HG03108 (cell line): Measurements from ENCODE around the gene SETD5.

ENCODE experiments used
- ATAC-seq: cut with Tn5 transposase; IDR thresholded peaks from one replicate; pipeline ENCODE4 v1.9.1; 2021; ENCODE audit warnings: moderate library complexity; ENCODE audit not compliant: unreplicated experiment

Gene SETD5

GRCh38 chr3:9406856-9407626 lies 9.6 kb downstream of the SETD5 start:
- ATAC-seq = no peak

GRCh38 chr3:9408061-9408460 lies 10.6 kb downstream of the SETD5 start:
- ATAC-seq = no peak

- no peak for ATAC-seq
Observed at GRCh38 chr3:9408546-9408945, 11.1 kb downstream of the SETD5 start.

DNA sequence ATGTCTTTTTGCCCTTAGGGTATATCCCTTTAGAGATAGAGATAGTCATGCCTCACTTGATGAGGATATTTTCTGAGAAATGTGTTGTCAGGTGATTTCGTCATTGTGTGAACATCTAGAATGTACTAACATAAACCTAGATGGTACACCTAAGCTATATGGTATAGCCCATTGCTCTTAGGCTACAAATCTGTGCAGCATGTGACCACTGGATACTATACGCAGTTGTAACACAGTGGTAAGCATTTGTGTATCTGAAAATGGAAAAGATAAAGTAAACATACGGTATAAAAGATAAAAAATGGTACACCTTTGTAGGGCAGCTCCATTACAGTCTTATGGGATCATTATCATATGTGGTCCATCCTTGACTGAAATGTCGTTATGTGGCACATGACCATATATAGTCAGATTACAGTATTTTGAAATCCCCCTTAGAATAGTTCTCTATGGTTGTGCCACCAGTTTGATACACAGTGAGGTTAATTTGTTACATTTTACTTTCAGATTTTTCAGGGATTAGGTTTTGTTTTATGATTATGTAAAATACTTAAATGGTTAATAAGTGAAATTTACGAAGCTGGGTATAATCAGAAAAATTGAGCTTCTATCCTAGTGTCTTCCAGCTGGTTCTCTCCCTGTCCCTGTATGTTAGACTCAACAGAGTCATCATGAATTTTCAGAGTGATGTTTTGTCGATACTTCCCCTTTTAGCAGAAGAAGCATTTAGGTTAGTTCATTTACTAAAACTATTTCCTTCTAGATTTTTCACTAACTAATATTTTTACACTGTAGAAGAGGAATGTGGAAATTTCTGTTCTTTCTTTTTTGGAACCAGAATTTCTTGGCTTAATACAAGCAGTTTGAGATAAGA lies 12.8 kb downstream of the SETD5 start:
- no peak for ATAC-seq

GRCh38 chr3:9411302-9411701 lies 13.9 kb downstream of the SETD5 start:
- ATAC-seq = no peak

GRCh38 chr3:9412293-9412692 lies 14.9 kb downstream of the SETD5 start:
- no peak for ATAC-seq

DNA sequence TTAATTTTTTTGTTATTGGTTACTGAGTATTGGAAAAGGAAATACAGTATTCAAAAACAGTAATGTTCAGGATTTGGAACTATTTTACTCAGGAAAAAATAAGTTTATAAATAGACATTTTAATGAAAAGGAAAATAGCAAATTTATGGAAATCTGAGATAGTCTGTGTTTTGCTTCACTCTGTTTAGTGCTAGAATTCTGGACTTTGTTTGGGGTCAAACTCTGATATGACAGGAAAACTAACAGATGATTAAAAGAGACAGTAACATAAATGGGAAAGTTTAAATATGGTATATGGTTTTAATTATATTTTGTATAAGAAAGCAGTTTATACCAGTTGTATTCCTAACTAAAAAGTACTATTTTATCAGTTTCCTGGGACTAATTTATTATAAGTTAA lies 17.4 kb downstream of the SETD5 start:
- no peak for ATAC-seq

DNA sequence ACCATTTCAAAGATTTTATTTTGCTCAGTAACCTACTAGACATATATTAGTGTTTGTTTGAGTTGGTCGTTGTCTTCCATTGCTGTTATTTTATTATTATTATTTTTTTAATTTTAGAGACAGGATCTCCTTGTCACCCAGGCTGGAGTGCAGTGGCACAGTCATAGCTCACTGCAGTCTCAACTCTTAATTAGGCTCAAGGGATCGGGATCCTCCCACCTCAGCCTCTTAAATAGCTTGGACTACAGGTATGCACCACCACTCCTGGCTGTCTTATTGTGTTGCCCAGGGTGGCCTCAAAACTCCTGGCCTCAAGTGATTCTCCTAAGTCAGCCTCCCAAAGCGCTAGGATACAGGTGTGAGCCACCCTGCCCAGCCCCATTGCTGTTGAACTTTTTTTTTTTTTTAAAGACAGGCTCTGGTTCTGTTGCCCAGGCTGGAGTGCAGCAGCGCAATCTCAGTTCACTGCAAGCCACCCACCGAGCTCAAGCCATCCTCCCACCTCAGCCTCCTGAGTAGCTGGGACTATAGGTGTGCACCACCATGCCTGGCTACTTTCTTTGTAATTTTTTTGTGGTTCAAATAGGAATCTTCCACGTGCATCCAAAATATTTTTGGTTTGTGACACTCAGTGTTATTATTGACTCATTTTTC lies 18.2 kb downstream of the SETD5 start:
- ATAC-seq = no peak

DNA sequence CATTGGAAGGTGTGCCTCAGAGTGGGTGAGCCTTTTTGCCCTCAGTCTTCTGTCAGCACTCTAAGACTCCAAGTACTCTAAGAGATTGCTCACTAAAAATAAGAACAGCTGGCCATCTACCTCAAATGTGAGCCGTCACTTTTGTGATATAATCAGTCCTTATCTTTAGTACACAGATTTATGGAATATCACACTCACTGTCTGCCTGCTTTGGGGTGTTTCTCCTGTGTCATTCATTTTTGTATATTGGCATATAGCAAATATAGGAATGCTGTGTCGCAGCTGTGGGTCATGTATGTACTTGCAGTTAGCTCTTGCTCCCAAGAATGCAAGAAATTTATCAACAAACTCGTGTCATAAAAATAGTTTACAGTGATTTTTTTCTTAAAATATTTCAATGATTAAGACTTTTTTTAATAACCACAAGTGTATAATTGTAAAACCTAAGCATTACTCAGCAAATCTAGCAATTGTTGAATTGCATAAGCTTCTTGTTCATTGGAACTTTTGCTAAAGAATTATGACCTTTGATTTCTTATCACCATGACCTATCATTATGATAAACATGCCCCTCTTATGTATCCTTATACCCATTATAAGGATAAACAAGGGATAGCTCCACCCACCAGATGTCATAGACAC lies 18.8 kb downstream of the SETD5 start:
- no peak for ATAC-seq

DNA sequence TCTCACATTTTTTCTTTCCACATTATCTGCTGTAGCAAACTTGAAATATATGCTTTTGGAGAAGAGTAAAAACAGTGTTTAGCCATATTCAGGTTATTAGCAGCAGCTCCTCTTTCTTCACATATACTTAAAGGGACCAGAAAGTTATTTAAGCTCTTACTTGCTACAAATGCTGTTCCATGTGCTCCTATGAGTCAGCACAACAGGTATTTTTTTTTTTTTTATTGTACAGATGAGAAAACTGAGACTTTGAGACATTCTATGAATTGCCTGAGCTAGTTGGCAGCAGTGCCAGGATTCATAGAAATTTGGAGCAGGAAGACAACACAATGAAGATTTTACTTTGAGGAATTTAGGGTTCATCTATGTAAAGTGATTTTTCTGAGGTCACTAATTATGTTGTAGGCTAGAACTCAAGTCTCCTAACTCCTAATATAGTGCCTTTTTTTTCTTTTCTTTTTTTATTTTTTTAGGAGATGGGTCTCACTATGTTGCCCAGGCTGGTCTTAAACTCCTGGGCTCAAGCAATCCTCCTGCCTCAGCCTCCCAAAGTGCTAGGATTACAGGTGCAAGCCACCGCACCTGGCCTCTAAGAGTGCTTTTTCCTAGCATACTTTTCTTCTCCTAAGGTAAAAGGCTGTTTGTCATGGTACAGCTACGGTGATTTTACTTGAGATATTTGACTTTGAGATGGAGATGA lies 23.6 kb downstream of the SETD5 start:
- no peak for ATAC-seq

GRCh38 chr3:9422712-9423424 lies 25.5 kb downstream of the SETD5 start:
- no peak for ATAC-seq

GRCh38 chr3:9428411-9428810 lies 31.0 kb downstream of the SETD5 start:
- no peak for ATAC-seq

- no peak for ATAC-seq
Observed at GRCh38 chr3:9430733-9431132, 33.3 kb downstream of the SETD5 start.

DNA sequence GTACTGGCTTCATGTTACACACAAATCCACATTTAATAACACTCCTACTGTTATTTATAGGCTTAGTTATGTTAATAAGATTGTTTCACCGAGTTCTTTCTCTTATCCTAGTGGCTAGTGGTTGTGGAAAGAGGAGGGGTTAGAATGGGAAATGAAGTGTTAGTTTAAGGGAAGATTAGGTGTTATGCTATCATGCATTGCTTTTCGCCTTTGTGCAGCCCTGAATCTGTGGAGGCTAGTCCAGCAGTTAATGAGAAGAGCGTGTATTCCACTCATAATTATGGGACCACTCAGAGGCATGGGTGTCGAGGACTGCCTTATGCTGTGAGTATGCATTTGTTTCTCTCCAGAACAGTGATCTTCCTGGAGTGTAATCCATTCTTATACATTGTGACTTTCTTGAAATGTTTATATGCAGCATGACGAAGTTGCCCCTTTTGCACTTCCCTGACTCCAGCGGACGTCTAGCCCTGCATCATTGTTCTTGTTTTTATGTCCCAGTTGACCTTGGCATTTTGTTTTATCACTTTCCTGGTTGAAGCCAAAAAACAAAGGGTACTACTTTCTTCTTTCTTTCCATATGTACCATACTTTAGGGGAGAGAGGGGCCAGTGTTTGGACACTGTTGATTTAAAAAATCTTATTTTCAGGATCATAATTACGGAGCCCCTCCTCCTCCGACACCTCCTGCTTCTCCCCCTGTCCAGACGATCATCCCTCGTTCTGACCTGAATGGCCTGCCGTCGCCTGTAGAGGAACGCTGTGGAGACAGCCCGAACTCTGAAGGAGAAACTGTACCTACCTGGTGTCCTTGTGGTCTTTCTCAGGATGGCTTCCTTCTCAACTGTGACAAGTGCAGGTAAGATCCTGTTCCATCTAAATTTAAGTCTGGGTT lies 36.5 kb downstream of the SETD5 start:
- ATAC-seq = no peak

DNA sequence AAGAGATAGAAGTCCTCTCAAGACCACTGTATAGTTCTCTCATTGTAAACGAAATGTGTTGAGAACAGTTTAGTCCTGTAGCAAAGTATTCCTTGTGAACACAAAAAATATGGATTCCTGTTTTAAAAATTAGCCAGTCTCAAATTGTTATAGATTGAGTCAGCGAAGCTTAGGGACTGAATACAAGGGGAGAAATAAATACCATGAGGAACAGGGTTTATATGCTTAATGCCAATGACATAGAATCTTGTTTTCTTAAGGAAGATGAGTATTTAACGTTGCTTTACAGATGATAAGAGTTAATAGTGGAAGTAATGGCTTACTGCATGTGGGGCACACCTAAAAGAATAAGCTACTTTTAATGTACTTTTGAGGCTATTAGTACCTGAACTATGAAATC lies 37.9 kb downstream of the SETD5 start:
- ATAC-seq = no peak

GRCh38 chr3:9439331-9439730 lies 41.9 kb downstream of the SETD5 start:
- ATAC-seq = no peak

DNA sequence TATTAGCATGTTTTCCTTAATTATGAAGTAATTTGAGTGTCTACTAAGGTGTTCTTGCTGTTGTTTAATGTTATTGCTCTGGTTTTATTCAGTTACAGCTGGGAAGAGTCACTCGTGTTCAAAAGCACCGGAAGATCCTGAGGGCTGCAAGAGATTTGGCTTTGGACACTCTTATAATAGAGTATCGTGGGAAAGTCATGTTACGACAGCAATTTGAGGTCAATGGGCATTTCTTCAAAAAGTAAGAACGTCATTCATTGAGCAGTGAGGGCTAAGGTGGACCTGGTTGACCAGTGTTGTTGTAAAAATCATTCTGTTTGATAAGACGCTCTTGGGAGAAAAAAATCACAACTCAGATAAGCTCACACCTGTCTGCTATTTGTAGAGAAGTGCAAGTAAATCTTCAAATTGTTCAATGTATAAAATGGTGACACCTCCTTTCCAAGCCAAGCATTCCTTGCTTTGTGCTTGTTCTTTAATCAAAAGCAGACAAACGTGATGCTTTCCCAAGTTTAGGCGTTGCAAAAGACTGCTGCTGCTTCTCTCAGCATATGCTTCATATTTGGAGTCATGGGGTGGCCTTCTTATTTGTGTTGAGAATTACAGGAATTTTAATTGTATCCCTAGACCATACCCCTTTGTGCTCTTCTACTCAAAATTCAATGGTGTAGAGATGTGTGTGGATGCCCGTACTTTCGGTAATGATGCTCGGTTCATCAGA lies 44.2 kb downstream of the SETD5 start:
- ATAC-seq = no peak

DNA sequence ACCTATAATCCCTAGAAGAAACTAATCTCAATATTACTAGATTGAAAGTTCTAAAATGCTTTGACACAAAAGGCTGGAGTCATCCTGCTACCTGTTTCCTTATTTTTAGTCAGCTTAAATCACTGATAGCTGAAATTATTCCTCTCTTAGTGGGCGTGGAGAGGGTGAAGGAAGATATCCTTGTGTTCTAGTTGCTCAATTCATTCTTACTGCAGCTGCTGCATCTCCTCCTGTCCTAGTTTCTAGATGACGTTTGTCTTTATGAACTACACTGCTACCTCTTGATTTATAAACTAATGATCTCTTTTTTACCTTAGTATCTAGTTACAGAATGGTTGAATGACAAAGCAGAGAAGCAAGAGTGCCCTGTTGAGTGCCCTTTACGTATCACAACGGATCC lies 50.7 kb downstream of the SETD5 start:
- ATAC-seq = no peak
